Hematopoietic multipotent progenitor cell treated with erythropoietin and hydrocortisone succinate and interleukin-3 and kit ligand, for 6 days (in vitro differentiated cells): ENCODE data around the gene SNAI3.

Source experiments
- DNase-seq: peaks from one replicate; pipeline ENCODE4 v3.0.0-alpha.2; 2015

The SNAI3 gene

GRCh38 chr16:88631920-88632586 lies 54.3 kb downstream of the SNAI3 start:
- no peak for DNase-seq

DNA sequence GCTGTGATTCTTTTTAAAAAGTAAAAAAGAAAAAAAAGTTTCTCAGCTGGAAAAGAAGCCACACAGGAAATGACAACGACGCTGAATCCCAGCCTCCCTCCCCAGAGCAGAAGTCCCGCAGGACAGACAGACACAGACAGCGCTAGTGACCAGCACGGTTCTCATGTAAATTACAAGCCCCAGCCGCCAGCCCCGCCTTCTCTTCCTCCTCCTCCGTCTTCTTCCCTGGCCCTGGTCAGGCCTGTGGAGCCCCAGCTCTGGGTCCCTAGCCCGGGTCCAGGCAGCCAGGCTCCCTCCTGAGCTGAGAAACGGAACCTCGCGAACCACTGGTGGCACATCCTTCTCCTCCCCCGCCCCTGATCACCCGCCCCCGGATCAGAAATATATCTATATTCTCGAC lies 54.9 kb downstream of the SNAI3 start:
- no peak for DNase-seq

DNA sequence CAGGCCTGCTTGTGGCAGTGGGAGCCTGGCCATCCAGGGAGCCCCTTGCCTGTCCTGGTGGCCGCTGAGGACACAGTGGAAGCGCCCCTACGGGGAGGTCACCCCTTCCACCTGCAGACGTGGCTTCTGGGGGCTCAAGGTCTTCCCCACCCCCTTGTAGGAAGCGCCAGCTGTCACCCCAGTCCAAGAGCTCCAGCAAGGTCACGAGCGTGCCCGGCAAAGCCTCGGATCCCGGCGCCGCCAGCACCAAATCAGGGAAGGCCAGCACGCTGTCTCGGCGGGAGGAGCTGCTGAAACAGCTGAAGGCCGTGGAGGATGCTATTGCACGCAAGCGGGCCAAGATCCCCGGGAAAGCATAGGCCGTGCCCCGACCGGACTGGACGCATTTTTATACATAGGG lies 55.4 kb downstream of the SNAI3 start:
- no peak for DNase-seq

DNA sequence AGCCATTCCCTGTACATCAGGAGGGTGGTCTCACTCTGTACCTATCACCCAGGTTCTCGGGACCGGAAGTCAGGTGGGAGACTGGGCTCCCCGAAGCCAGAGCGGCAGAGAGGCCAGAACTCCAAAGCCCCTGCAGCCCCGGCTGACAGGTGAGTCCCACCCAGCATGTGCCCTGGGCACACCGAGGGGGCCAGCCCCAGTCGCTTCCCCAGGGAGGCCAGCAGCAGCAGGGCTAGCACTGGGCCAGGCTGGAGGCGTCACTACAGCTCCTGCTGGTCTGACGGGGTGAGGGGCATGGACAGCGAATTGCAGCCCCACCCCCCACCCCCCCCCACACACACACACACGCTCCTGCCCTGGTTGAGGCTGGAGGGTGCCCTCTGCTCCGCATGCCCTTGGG lies 55.9 kb downstream of the SNAI3 start:
- DNase-seq: no peak

DNA sequence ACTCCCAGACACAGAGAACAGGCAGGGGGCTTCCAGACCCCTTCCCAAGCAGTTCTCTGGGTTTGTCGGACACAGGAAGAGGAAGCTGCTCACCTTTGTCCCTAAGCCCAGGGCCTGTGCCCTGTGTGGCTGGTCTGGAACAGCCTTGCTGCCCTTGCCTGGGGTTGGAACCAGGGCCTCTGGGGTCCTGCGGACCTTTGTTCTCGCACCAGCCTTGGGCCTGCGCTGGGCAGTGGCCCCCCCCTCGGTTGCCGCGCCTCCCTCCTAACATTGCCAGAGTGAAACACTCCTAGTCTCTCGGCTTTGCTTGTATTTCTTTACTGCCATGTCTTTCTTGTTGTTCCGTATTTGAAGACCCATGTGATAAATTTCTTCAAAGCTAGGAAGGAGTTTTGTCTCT lies 56.5 kb downstream of the SNAI3 start:
- DNase-seq: no peak

DNA sequence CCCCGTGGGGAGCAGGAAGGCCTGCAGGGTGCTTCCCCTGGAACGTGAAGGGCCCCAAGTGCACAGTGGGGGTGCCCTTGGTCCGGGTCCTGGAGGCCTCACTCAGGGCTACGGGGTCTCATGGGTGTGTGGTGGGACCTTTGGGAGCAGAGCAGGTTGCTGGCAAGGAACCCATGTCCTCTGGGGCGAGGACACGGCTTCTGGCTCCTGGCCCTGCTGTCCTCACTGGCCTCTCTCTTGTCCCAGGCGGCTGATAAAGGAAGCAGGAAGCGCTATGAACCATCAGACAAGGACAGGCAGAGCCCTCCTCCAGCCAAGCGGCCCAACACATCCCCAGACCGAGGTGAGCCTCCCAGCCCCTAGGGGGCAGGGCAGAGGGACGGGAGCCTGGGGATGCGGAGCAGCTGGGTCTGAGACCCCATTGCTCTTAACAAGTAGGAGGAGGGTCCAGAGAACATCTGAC lies 57.8 kb downstream of the SNAI3 start:
- DNase-seq: peak; percentile 63
